ENCODE measurements around the gene PSMB10.
"Not testable (repeated sequence)": the region's sequence is repeated elsewhere in the genome, so short reads cannot be mapped to it uniquely, and the experiment has no call there.

Gene PSMB10

GRCh38 chr16:67923414-67924116, 13.1 kb downstream of the PSMB10 start:
- no peak for DNase-seq

GRCh38 chr16:67922740-67923139, 13.9 kb downstream of the PSMB10 start:
- no peak for DNase-seq

GRCh38 chr16:67922221-67922620, 14.4 kb downstream of the PSMB10 start:
- no peak for DNase-seq

GRCh38 chr16:67919622-67920221, 16.9 kb downstream of the PSMB10 start:
- DNase-seq, result no peak

GRCh38 chr16:67917852-67918236, 18.8 kb downstream of the PSMB10 start:
- DNase-seq, result no peak

GRCh38 chr16:67917140-67917851, 19.4 kb downstream of the PSMB10 start:
- no peak for DNase-seq

- DNase-seq, result no peak
Measured at GRCh38 chr16:67915831-67916723, 20.6 kb downstream of the PSMB10 start.

- DNase-seq, result not testable (repeated sequence)
Measured at GRCh38 chr16:67915496-67915769, 21.2 kb downstream of the PSMB10 start.

GRCh38 chr16:67914758-67915495, 21.7 kb downstream of the PSMB10 start:
- DNase-seq, result no peak

- peak; percentile 39 for DNase-seq
Measured at GRCh38 chr16:67910158-67910557, 26.5 kb downstream of the PSMB10 start.

GRCh38 chr16:67909056-67909742, 27.5 kb downstream of the PSMB10 start:
- DNase-seq, result no peak

- DNase-seq, result no peak
Measured at GRCh38 chr16:67907397-67908180, 29.1 kb downstream of the PSMB10 start.

GRCh38 chr16:67902831-67903230, 33.8 kb downstream of the PSMB10 start:
- no peak for DNase-seq

- no peak for DNase-seq
Measured at GRCh38 chr16:67901734-67902133, 34.9 kb downstream of the PSMB10 start.

GRCh38 chr16:67897231-67897630, 39.4 kb downstream of the PSMB10 start:
- no peak for DNase-seq

GRCh38 chr16:67893743-67894399, 42.8 kb downstream of the PSMB10 start:
- no peak for DNase-seq

GRCh38 chr16:67892899-67893742, 43.5 kb downstream of the PSMB10 start, which contains the start of gene PSKH1:
PSKH1 (plus strand) TSS chr16:67893254; CDS start chr16:67908750, 15,496 bp downstream.
- DNase-seq, result peak; percentile 72

- DNase-seq, result no peak
Measured at GRCh38 chr16:67892375-67892774, 44.3 kb downstream of the PSMB10 start.

- DNase-seq, result no peak
Measured at GRCh38 chr16:67888331-67888730, 48.3 kb downstream of the PSMB10 start.

Data from NCI-H510A (cell line).